ENCODE measurements around the gene TMEM170A.
"Not testable (repeated sequence)": the region's sequence is repeated elsewhere in the genome, so short reads cannot be mapped to it uniquely, and the experiment has no call there.

The TMEM170A gene

GRCh38 chr16:75458029-75458428 lies 6.5 kb downstream of the TMEM170A start:
- TF ChIP-seq CTCF (conservative IDR thresholded peaks at IDR 0.05; ENCODE audit: low read depth, low read length), result no peak
- H3K4me3 ChIP-seq (ENCODE audit: low read length), result no peak overlapping the region
- no peak for DNase-seq (ENCODE audit: low read depth)

- TF ChIP-seq CTCF (conservative IDR thresholded peaks at IDR 0.05; ENCODE audit: low read depth, low read length), result no peak
- no peak overlapping the region for H3K4me3 ChIP-seq (ENCODE audit: low read length)
- DNase-seq (ENCODE audit: low read depth), result no peak
Observed at GRCh38 chr16:75457485-75458021, 6.9 kb downstream of the TMEM170A start.

GRCh38 chr16:75456971-75457370 lies 7.5 kb downstream of the TMEM170A start:
- TF ChIP-seq CTCF (conservative IDR thresholded peaks at IDR 0.05; ENCODE audit: low read depth, low read length), result no peak
- no peak overlapping the region for H3K4me3 ChIP-seq (ENCODE audit: low read length)
- DNase-seq (ENCODE audit: low read depth), result no peak

GRCh38 chr16:75456486-75456885 lies 8.0 kb downstream of the TMEM170A start:
- DNase-seq (ENCODE audit: low read depth); H3K4me3 ChIP-seq (ENCODE audit: low read length): not testable (repeated sequence)

- no peak for DNase-seq (ENCODE audit: low read depth)
- no peak overlapping the region for H3K4me3 ChIP-seq (ENCODE audit: low read length)
- no peak for TF ChIP-seq CTCF (conservative IDR thresholded peaks at IDR 0.05; ENCODE audit: low read depth, low read length)
Observed at GRCh38 chr16:75455677-75456076, 8.8 kb downstream of the TMEM170A start.

GRCh38 chr16:75452464-75453190 lies 11.9 kb downstream of the TMEM170A start:
- TF ChIP-seq CTCF (conservative IDR thresholded peaks at IDR 0.05; ENCODE audit: low read depth, low read length), result no peak
- no peak overlapping the region for H3K4me3 ChIP-seq (ENCODE audit: low read length)
- DNase-seq (ENCODE audit: low read depth), result no peak

GRCh38 chr16:75446416-75446815 lies 18.1 kb downstream of the TMEM170A start:
- no peak for DNase-seq (ENCODE audit: low read depth)
- no peak overlapping the region for H3K4me3 ChIP-seq (ENCODE audit: low read length)
- no peak for TF ChIP-seq CTCF (conservative IDR thresholded peaks at IDR 0.05; ENCODE audit: low read depth, low read length)
